GM21786 (cell line): Measurements from ENCODE around the gene LTBP3.

Experiments
- ATAC-seq: cut with Tn5 transposase; IDR thresholded peaks from one replicate; pipeline ENCODE4 v1.9.1; 2021; ENCODE audit not compliant: unreplicated experiment

The LTBP3 gene

DNA sequence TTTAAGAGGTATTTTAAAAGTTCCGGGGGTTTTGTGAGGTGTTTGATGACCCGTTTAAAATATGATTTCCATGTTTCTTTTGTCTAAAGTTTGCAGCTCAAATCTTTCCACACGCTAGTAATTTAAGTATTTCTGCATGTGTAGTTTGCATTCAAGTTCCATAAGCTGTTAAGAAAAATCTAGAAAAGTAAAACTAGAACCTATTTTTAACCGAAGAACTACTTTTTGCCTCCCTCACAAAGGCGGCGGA, 59.5 kb downstream of the LTBP3 start:
- ATAC-seq: no peak

DNA sequence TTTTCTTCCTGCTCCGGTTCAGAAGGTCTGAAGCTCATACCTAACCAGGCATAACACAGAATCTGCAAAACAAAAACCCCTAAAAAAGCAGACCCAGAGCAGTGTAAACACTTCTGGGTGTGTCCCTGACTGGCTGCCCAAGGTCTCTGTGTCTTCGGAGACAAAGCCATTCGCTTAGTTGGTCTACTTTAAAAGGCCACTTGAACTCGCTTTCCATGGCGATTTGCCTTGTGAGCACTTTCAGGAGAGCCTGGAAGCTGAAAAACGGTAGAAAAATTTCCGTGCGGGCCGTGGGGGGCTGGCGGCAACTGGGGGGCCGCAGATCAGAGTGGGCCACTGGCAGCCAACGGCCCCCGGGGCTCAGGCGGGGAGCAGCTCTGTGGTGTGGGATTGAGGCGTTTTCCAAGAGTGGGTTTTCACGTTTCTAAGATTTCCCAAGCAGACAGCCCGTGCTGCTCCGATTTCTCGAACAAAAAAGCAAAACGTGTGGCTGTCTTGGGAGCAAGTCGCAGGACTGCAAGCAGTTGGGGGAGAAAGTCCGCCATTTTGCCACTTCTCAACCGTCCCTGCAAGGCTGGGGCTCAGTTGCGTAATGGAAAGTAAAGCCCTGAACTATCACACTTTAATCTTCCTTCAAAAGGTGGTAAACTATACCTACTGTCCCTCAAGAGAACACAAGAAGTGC, 60.0 kb downstream of the LTBP3 start:
- ATAC-seq: no peak

DNA sequence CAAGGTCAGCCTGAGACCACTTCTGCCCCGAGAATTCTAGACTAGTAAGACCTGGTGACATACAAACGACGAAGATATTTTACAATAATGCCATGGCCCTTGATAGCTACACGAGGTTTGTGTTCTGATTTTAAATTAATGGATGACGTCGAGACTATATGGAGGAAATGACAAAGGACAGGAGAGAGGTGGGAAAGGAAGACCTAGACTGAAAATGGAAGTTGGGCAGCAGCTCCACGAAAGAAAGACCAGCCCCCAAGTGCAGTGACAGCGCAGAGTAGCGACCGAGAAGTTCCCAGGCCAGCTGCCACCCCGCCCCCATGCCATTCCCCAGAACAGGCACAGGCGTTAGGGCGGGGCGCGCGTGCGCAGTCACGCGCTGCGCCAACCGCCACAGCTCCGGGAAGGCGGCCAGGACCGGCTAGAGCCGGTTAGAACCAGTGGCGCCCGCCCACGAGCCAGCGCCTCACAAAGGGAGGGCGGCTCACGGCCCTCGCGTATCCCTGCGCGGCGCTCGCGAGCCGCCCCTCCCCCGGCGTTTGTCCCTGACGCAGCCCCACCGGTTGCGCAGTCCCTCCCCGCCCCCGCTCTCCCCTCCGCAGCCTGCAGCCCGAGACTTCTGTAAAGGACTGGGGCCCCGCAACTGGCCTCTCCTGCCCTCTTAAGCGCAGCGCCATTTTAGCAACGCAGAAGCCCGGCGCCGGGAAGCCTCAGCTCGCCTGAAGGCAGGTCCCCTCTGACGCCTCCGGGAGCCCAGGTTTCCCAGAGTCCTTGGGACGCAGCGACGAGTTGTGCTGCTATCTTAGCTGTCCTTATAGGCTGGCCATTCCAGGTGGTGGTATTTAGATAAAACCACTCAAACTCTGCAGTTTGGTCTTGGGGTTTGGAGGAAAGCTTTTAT, 60.8 kb downstream of the LTBP3 start:
- ATAC-seq: peak; percentile 50

DNA sequence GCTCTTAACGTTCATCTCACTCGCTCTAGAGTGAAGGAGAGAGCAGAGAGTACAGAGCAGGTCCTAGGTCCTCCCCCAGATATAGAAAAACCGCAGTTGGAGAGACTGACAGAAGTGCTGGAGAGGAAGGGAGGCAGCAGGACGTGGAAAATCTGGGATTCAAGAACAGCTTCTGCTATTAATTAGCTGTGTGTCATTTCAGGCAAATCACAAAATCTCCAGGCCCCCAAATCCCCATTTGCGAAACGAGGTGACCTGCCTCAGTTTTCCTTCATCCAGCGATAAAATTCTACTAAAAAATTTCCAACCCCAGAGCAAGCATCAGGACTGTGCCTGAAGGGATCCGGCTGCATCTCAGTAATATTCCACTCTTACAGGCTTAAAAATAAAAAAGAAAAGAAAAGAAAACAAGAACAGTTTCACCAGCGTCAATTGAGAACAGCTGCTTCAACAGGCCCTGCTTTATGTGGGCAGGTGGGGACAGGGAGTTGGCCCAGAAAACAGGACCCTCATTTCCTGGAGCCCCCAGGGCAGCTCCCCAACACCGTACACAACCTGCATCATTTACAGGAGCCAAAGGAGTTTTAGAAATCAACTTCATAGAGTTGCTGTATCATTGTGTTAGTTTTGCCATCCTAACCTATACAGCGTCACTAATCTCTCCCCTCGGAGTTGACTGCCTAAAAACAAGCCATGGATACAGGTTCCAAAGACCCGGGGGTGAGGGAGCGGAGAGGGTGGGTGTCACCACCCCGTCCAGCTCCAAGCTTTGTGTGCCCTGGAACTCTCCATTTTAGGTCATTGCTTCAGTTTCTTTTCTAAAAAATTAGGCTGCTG, 61.6 kb downstream of the LTBP3 start:
- no peak for ATAC-seq

DNA sequence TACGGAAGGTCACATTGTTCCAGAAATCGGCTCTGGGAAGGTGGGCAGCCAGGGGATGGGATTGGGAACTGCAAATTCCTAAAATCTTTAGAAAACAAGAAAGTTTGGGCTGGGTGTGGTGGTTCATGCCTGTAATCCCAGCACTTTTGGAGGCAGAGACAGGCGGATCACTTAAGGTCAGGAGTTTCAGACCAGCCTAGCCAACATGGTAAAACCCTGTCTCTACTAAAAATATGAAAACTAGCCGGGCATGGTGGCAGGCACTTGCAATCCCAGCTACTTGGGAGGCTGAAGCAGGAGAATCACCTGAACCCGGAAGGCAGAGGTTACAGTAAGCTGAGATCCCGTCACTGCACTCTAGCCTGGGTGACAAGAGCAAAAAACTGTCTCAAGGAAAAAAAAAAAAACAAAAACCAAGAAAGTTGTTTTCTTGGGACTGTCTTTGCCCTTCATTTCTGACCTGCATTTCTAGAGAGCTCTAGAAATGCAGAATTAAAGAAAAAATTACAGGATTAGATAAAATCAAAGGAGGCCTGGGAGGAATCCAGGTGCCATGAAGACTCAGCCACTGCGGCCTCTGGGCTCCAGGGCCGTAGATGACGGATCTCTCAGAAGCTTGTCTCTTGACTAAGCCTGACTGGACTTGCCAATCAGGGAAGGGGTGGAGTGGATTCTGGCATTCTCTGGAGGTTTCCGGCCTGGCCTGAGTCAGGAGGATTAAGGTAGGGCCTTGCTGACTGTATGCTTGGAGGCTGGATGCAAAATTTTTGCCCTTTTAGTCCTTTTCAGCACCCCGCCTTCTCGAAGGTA, 64.6 kb downstream of the LTBP3 start:
- no peak for ATAC-seq

DNA sequence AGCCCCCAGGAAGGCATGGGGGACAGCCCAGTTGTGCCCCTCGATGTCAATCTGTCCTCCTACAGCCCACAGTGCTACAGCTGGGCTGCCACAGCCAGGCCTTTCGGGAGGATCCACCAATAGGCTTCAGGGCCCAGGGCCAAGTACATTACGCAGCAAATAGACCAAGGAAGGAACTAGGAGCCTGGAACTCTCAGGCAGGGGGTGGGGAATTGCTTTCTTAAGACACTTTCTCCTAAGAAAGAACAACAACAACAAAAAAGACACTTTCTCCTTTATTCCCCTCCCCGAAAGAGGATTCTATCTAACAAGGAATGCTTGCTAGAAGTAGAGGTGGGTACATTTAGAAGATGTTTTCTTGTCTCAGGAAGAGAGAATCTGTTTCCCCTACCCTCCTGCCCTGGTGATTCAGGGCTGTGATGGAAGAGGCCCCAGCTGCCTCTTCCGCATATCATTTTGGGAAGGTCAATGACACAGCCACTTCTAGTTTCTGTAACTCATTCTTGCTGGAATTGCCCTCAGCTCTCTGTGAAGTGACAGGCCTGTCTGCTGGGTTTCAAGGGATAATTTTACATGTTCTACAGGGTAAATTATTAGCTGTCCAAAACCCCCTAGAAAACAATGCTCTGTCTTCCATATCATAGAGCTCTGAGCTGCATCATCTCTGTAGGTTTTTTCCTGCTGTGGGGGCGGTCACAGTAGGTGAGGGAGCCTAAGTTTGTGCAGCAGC, 65.4 kb downstream of the LTBP3 start:
- ATAC-seq: peak; percentile 23

DNA sequence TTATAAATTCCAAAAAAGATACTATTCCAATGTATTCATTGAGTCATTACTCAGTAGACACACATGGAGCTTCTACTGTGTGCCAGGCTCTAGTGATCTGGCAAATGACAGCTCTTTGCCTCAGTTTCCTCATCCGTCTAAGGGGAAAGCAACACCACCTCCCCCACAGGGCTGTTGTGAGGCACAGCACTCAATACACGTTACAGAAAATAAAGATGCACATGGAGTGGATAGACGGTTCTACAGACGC, 65.8 kb downstream of the LTBP3 start:
- ATAC-seq: no peak

DNA sequence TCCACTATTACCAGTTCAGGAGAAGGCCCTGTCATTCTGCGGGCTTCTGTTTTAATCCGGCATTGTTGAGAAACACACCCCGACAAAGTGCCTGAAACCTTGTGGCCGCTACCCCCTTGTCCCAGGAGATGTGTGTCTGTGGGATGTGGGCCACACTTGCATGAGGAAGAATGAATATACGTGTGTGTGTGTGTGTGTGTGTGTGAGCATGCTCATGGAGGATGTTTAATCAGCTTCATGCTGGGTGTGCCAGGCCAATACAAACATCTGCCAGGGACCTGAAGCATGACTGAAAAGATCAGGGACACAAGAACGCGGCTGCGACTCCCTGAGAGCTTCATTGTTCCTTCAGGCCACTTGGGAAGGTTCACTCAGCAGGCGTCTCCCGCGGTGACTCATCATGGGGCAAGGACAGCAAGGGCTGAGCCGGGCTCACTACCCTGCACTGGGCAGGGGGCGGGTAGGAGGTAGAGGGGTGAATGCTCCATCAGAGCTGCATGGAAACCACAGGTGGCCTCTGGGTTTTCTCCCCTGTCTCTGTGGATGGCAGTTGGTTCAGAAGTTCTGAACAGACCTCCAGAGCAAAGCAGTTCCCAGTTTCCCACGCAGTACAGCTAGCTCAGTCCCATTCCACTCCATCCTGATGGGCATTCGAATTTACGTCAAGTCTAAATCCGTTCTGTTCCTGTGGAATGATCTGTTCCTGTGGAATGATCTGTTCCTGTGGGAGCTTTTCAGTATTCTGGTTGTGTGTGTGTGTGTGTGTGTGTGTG, 66.4 kb downstream of the LTBP3 start:
- ATAC-seq: no peak

DNA sequence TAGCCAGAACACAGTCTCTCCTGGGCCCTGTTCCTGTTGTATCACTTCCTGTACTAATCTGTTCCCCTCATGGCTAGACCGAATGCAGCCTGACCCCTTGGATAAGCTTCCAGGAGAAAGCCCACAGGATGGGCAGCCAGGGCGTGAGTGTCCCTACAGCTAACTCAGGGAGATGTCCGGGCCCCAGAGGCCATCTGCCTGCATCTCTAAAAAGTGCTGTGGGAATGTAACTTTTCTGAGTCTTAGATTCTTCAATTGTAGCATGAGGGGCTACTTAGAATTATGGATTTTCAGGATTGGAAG, 67.0 kb downstream of the LTBP3 start:
- ATAC-seq: no peak

DNA sequence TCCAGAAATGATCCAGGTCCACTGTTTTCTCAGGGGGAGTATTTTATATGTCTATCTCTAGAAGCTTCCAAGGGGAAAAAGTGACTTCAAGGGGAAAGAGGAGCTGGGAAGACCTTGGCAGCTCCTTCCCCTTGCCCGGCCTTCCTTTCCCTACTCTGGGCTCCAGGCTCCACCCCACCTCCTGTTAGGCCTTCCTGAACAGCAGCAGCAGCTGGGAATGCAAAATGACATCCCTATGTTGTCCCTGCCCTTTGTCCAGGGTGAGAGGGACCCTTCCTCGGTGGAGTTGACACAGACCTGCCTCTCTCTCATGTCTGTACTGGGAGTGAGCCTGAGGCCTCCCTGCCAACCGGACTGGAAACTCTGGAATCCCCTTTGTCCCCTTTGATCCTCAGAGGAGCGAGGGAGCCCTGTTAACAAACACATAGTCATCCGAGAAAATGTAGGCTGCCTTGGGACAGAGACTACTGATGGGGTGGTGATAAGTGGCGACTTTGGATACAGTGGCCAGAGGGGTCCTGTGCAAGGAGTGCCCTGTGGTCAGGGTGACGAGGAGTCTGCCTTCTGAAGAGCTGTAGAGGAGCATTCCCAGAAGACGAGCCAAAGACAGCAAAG, 68.3 kb downstream of the LTBP3 start:
- no peak for ATAC-seq

DNA sequence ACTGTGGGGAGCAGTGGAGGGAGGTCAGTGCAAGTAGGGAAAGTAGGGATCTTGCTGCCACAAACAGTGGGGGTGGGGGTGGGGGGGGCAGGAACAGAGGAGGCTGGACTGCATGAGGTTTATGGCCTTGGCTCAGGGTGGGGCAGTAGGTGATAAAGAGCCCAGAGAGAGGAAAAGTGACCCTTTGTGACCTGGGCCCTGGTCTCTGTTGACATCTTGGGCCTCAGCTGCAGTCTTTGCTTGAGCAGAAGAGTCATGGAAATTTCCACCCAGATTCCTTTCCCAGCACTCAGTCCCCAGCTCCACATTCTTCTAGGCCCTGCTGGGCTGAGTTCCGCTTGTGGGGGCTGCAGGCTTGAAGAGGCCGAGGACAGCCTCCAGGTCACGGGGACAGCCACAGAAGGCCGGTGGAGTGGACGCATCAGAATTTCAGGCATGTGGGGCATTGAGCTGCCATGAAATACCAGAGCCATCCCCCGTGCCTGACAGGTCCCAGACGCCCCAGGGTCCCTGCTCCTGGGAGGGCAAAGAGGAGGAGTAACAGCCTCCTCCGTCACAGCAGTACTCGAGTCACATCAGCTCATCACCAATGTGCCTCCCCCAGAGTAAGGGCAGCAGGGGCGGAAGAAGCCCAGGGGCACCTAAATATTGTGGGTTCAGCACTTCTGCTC, 69.0 kb downstream of the LTBP3 start:
- no peak for ATAC-seq
